Heart right ventricle (tissue), 16 donors: ENCODE measurements around the gene MOAP1. TPM values are rescaled to one million over a fixed set of nuclear protein-coding genes. Genes with fewer than 3 reads are reported as not detected.
"Not testable (repeated sequence)": the region's sequence is repeated elsewhere in the genome, so short reads cannot be mapped to it uniquely, and the experiment has no call there.

ENCODE experiments used
- ATAC-seq, 8 donors: fragments of 200-7000 bp; cut with Tn5 transposase; one replicate each; pipeline ENCODE4 v1.9.1; 2020; ENCODE audit warnings: mild to moderate bottlenecking in 8 of 8, moderate library complexity in 8 of 8, moderate number of reproducible peaks in 1 of 8
- DNase-seq, 2 donors: peaks; one replicate each; pipeline ENCODE4 v3.0.0-alpha.2; 2020
- H3K27ac ChIP-seq, 10 donors: fragments of 200-600 bp; sonication (generic) in 2 of 10; one replicate each; pipeline versions ENCODE4 v1.5.0 to v1.8.0; 2020 to 2022; ENCODE audit warnings: mild to moderate bottlenecking in 3 of 10
- H3K27me3 ChIP-seq, 7 donors: fragments of 200-600 bp; one replicate each; pipeline ENCODE4 v1.8.0; 2021 to 2022; ENCODE audit warnings: mild to moderate bottlenecking in 2 of 7
- H3K36me3 ChIP-seq, 9 donors: fragments of 200-600 bp; sonication (generic) in 1 of 9; one replicate each; pipeline versions ENCODE4 v1.5.0 to v1.8.0; 2020 to 2022; ENCODE audit warnings: mild to moderate bottlenecking in 2 of 9
- H3K4me1 ChIP-seq, 9 donors: fragments of 200-600 bp; sonication (generic) in 1 of 9; one replicate each; pipeline versions ENCODE4 v1.5.0 to v1.8.0; 2020 to 2022; ENCODE audit warnings: mild to moderate bottlenecking in 4 of 9
- H3K4me3 ChIP-seq, 10 donors: fragments of 200-600 bp; sonication (generic) in 2 of 10; one replicate each; pipeline versions ENCODE4 v1.5.0 to v1.8.0; 2020 to 2022; ENCODE audit warnings: mild to moderate bottlenecking in 7 of 10, moderate library complexity in 2 of 10
- H3K9me3 ChIP-seq, 11 donors: fragments of 200-600 bp in 10 of 11; sonication (generic) in 2 of 11; one replicate each; pipeline versions ENCODE4 v1.5.0 to v1.8.0; 2013 to 2022; ENCODE audit warnings: mild to moderate bottlenecking in 2 of 11, control low read depth in 1 of 11, moderate library complexity in 1 of 11
- CTCF ChIP-seq, 9 donors: fragments of 200-600 bp; sonication (generic) in 2 of 9; IDR thresholded peaks; one replicate each; pipeline versions ENCODE4 v1.5.0 to v1.8.0; 2021 to 2022; ENCODE audit warnings: antibody characterized with exemption in 9 of 9, mild to moderate bottlenecking in 5 of 9, moderate library complexity in 1 of 9
- WGBS, 2 donors: extraction: QIAGEN DNeasy Blood & Tissue Kit; methylation state at CpG; one replicate each; pipeline ENCODE4 v1.1.7; 2013; ENCODE audit warnings: inconsistent platforms in 1 of 2; 5-methylcytosine and 5-hydroxymethylcytosine counted together
- intact Hi-C, 10 donors: fragments of 100-400 bp; cut with DNase I; formaldehyde crosslinking; loops; one replicate each; pipeline versions ENCODE4 v1.11.1 to v1.14.2; 2022
- polyA plus RNA-seq, 2 donors: library from polyadenylated mRNA; stranded (reverse); fragments of 200-250 nt; gene quantifications; one replicate each; pipeline ENCODE4 v1.2.3, GENCODE V29; 2013
- total RNA-seq, 10 donors: library from RNA; stranded (reverse); fragmentation: NEBNext Ultra II Directional in 3 of 10; extraction: Animal tissue kit (Norgen Biotek cat#: 25700) in 3 of 10; gene quantifications; one replicate each; pipeline versions ENCODE4 v1.2.1 to v1.2.4, GENCODE V29; 2021 to 2023
- donor health status: Arrhythmogenic right ventricular cardiomyopathy.
- donor health status: ischemic (EF 13 %, LVEDD 7.1; RV severe dilation, severe dysfunction).
- donor health status: healthy with polysubstance abuse.
- donor health status: DM: no; HTN: yes; CAD: no.
- donor health status: DM: no; HTN: no; CAD: no.
- donor health status: ischemic (EF 25% LVEDD 6.9; RV normal size, moderate dysfunction).
- donor health status: ischemic (EF 25% LVEDD 5.7; RV mildly dilated, moderate dysfunction).
- donor health status: healthy.
- donor health status: DM: yes; HTN: yes; CAD: no.
- donor health status: Ischemic cardiomyopathy.
- donor health status: ischemic (EF 35%, LVEDD 5.7; RV mildly dilated, moderate dysfunction).
- donor health status: nonischemic (EF 11% LVEDD 7.7; RV severe dilation, severe dysfunction).
- donor health status: DM: yes; HTN: yes; CAD: no.
- donor health status: PGD.
- donor health status: ischemic (EF 29% LVEDD 5.4; RV normal size, mild dysfunction).
- donor health status: nonischemic (EF 23%, LVEDD 6.1; RV moderate dilation, normal function).

The MOAP1 gene
- total and polyA plus RNA-seq, 12 donors = 14.6 to 96.1 (median 74.2) TPM

GRCh38 chr14:93173943-93174395 is 10.7 kb downstream of the MOAP1 start:
- intact Hi-C loops = no loop called here
- TF ChIP-seq CTCF (IDR thresholded peaks at IDR 0.05) = no peak
- H3K9me3 ChIP-seq = no peaks in the 10 kb centered on the region
- H3K27ac ChIP-seq = no peak overlapping the region
- no peak overlapping the region for H3K4me3 ChIP-seq
- DNase-seq (no peak), ATAC-seq (no peak)
- H3K4me1 ChIP-seq = peaks cover 0 to 4% (median 0%) of the 10 kb centered on the region in 9 donors
- WGBS, 2 donors = 38 to 40% methylated on average over 10 of the region's 10 CpGs
- no peaks in the 10 kb centered on the region for H3K36me3 ChIP-seq
- H3K27me3 ChIP-seq = peaks cover 0 to 6% (median 0%) of the 10 kb centered on the region in 7 donors

- no peak for DNase-seq
- intact Hi-C loops = no loop called here
- H3K36me3 ChIP-seq = no peaks in the 10 kb centered on the region
- 89 to 95% methylated on average over 4 of the region's 4 CpGs for WGBS, 2 donors
- TF ChIP-seq CTCF (IDR thresholded peaks at IDR 0.05) = no peak
- no peaks in the 10 kb centered on the region for H3K4me1 ChIP-seq
- H3K27me3 ChIP-seq = peaks cover 0 to 6% (median 0%) of the 10 kb centered on the region in 7 donors
- no peak for ATAC-seq
- no peak overlapping the region for H3K27ac ChIP-seq
- H3K9me3 ChIP-seq = no peaks in the 10 kb centered on the region
- no peak overlapping the region for H3K4me3 ChIP-seq
These were observed 13.3 kb downstream of the MOAP1 start for GRCh38 chr14:93171376-93171775.

- WGBS, 2 donors = 95% methylated on average over 20 of the region's 20 CpGs
These were observed 14.6 kb downstream of the MOAP1 start for GRCh38 chr14:93170141-93170540.

GRCh38 chr14:93169619-93170018 is 15.1 kb downstream of the MOAP1 start:
- 67 to 71% methylated on average over 6 of the region's 6 CpGs for WGBS, 2 donors
- DNase-seq, H3K4me1 ChIP-seq, H3K9me3 ChIP-seq, ATAC-seq, H3K36me3 ChIP-seq, H3K27me3 ChIP-seq, intact Hi-C loops, H3K4me3 ChIP-seq, H3K27ac ChIP-seq: not testable (repeated sequence)

More at GRCh38 chr14:93170141-93170540, 14.6 kb downstream of the MOAP1 start:
- H3K9me3 ChIP-seq, H3K4me1 ChIP-seq, ATAC-seq, DNase-seq, H3K36me3 ChIP-seq, intact Hi-C loops, H3K27me3 ChIP-seq, H3K4me3 ChIP-seq, H3K27ac ChIP-seq: not testable (repeated sequence)

- intact Hi-C loops, H3K36me3 ChIP-seq, ATAC-seq, H3K27me3 ChIP-seq, H3K4me3 ChIP-seq, H3K4me1 ChIP-seq, H3K27ac ChIP-seq, H3K9me3 ChIP-seq, DNase-seq: not testable (repeated sequence)
- WGBS, 2 donors = 82 to 89% methylated on average over 9 of the region's 9 CpGs
These were observed 16.1 kb downstream of the MOAP1 start for GRCh38 chr14:93168610-93169009.

GRCh38 chr14:93165271-93166265 is 19.1 kb downstream of the MOAP1 start:
- H3K4me1 ChIP-seq, H3K4me3 ChIP-seq, H3K27ac ChIP-seq, DNase-seq, ATAC-seq, H3K9me3 ChIP-seq, H3K36me3 ChIP-seq, intact Hi-C loops, H3K27me3 ChIP-seq: not testable (repeated sequence)
- whole genome bisulfite sequencing, 2 donors = 86 to 93% methylated on average over 24 to 26 of the region's 26 CpGs
